Kidney capillary endothelial cell (primary cell): ENCODE results near the gene NAPSA.
"Not testable (repeated sequence)": the region's sequence is repeated elsewhere in the genome, so short reads cannot be mapped to it uniquely, and the experiment has no call there.

Experiments used
- DNase-seq: peaks from one replicate; pipeline ENCODE4 v3.0.0-alpha.2; 2018; ENCODE audit warnings: low spot score

NAPSA gene

DNA sequence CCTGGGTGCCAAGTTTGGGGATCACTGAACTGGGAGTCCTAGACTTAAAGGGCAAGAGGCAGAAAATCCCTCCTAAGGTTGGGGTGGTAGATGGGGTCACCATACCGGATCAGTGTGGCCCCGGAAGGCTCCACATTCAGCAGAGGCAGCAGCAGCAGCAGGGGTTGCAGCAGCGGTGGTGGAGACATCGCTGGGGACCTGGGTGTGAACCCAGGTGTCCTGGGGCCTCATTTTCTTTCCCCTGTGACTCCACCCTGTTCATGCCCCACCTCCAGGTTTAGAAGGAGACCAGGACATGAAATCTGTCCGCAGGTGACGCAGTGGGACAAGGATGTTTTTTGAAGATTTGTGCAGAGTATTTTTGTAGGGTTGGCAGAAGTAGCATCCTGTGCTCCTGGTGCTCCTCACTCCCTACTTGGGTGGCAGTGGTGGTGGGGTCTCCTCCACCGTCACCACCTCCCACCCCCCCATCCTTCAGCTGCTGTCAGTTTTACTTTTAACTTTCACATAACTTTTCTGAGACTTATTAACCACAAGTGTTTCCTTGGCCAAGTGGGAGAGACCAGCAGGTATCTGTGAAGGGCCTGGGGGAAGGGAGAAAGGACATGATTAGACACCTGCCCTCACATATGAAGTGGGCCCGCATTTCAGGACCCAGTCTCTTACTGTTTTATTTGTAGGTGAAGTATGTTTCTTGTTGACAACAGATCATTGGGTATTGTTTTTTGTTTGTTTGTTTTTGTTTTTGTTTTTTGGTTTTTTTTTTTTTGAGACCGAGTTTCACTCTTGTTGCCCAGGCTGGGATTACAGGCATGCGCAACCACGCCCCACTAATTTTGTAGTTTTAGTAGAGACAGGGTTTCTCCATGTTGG, at the start of gene NAPSA:
NAPSA (minus strand) TSS at position 206 of the 873 bp plus-strand sequence; CDS start at position 188, 18 bp downstream.
- DNase-seq = no peak

GRCh38 chr19:50413531-50413930, 48.1 kb upstream of the NAPSA start:
- DNase-seq = no peak

DNA sequence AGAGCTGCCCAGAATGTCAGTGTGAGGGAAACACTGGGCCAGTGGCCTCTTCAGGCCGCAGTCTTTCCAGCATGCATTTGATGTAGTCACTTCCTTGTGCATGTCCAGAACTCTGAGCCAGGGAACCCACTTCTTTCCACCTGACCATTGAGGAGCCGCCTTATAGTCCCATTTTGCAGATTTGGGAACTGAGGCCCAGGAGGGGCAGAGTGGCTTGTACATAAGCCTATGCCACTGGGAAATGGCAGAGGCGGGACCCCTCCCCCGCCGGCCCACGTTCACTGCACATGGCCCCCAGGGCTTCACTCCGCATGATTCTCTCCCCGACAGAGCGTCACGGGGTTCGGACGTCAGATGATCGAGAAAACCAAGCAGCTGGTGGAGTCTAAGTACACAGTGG, 47.7 kb upstream of the NAPSA start:
- DNase-seq = no peak

DNA sequence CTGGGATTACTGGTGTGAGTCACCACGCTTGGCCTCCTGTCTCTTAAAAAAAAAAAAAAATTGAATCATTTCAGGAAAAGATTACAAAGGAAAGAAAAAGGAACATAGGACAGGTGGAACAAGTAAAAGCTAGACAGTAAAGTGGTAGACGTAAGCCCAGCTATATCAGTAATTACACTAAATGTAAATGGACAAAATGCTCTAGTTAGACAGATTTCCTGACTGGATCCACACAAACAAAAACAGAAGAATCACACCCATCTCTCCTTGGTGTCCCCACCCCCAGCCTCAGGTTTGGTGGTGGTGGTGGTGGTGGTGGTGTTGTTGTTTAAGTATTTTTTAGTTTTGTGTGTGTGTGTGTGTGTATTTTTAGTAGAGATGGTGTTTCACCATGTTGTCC, 47.0 kb upstream of the NAPSA start:
- DNase-seq = no peak

- DNase-seq = no peak
Observed at GRCh38 chr19:50410109-50410508, 44.7 kb upstream of the NAPSA start.

GRCh38 chr19:50409347-50409746, 43.9 kb upstream of the NAPSA start:
- no peak for DNase-seq

- DNase-seq = no peak
Observed at GRCh38 chr19:50406829-50407228, 41.4 kb upstream of the NAPSA start.

- DNase-seq = no peak
Observed at GRCh38 chr19:50406156-50406820, 40.8 kb upstream of the NAPSA start.

DNA sequence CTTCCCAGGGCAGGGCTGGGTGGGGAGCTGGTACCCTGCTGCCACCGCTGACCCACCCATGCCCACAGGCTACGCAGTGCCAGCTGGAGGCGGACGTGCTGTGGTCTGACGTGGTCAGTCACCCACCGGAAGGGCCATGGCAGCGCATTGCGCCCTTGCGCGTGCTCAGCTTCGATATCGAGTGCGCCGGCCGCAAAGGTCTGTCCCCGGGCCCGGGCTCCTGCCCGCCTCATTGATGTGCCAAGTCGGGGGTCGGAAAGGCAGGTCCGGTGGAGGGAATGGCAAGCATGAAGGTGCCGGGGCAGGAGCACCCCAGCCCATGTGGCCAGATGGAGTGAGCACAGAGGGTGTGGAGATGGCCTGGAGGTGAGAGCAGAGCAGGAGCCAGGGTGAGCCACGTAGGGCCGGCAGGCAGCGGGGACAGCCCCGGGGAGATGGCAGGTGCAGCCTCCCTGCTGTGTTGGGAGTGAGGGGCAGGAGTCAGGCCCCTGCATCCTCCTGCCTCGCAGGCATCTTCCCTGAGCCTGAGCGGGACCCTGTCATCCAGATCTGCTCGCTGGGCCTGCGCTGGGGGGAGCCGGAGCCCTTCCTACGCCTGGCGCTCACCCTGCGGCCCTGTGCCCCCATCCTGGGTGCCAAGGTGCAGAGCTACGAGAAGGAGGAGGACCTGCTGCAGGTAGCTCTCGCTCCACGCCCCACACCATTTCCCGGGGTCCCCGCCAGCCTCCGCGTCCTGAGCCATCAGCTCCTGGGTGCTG, 37.3 kb upstream of the NAPSA start:
- no peak for DNase-seq

DNA sequence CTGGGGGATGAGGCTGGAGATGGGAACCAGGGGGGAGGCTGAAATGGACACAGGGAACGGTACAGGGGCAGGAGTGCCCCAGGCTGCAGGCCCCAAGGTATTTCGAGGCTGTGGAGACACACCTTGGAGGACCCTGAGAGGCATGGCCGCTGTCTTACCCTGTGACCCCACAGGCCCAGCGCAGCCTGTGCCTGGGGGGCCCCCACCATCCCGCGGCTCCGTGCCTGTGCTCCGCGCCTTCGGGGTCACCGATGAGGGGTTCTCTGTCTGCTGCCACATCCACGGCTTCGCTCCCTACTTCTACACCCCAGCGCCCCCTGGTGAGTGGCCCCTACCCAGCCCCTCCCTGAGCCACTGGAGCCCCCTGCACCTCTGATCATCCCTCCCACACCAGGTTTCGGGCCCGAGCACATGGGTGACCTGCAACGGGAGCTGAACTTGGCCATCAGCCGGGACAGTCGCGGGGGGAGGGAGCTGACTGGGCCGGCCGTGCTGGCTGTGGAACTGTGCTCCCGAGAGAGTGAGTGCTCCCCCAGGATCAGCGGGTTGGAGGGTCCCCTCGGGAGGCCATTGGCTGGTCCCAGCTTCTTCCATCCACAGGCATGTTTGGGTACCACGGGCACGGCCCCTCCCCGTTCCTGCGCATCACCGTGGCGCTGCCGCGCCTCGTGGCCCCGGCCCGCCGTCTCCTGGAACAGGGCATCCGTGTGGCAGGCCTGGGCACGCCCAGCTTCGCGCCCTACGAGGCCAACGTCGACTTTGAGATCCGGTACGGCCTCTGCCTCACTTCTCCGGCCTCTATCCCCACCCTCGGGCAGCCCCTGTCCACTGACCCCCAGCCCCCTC, 36.4 kb upstream of the NAPSA start:
- no peak for DNase-seq

- no peak for DNase-seq
Observed at GRCh38 chr19:50399368-50399745, 33.9 kb upstream of the NAPSA start.

- no peak for DNase-seq
Observed at GRCh38 chr19:50398675-50399367, 33.4 kb upstream of the NAPSA start.

DNA sequence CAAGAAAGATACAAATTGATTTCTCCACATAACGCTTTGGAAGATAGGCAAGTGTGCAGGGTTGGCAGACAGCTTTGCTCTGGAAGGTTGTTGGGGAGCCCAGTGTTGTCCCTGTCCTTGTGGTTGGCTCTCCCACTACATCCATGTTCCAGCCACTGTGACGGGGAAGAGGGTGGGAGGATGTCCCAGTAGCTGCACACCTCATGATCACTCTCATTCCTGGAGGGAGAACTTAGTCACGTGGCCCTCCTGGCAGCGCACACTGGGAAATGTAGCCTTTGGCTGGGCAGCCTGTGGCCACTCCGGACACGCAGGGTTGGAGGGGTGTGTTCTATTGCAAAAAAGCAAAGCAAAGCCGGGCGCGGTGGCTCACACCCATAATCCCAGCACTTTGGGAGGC, 28.6 kb upstream of the NAPSA start:
- DNase-seq = no peak

DNA sequence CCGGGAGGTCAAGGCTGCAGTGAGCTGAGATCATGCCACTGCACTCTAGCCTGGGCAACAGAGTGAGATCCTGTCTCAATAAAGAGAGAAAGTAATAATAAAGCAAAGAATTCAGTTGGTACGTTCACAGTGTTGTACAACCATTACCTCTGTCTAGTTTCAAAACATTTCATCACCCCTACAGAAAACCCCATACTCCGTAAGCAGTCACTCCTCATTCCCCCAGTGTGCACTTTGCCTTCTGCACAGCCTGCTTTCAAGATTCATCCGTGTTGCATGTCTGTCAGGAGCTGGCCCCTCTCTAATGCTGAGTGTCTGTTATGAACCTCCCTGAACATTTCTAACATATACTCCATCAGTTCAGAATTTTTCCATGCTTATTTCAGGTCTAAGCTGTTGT, 28.1 kb upstream of the NAPSA start:
- DNase-seq = no peak

GRCh38 chr19:50392759-50393158, 27.3 kb upstream of the NAPSA start:
- DNase-seq = no peak

DNA sequence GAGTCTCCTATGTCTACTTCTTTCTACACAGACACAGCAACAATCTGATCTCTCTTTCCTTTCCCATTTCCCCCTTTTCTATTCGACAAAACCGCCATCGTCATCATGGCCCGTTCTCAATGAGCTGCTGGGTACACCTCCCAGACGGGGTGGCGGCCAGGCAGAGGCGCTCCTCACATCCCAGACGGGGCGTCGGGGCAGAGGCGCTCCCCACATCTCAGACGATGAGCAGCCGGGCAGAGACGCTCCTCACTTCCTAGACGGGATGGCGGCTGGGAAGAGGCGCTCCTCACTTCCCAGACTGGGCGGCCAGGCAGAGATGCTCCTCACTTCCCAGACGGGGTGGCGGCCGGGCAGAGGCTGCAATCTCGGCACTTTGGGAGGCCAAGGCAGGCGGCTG, 25.5 kb upstream of the NAPSA start:
- not testable (repeated sequence) for DNase-seq

DNA sequence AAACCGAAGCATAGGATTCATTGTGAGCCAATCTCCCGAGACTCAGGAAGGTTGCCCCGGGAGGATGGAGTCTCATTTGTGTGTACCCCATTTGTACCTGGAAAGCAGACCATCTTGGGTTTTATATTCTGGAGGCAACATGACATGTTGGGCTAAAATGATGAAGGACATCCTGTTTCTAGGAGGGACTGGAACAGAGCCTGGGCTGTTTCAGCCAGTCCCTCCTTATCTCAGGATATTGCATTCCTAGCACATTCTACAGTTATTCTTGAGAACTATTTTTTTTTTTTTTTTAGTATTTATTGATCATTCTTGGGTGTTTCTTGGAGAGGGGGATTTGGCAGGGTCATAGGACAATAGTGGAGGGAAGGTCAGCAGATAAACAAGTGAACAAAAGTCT, 24.9 kb upstream of the NAPSA start:
- not testable (repeated sequence) for DNase-seq

GRCh38 chr19:50387868-50388245, 22.4 kb upstream of the NAPSA start:
- DNase-seq = no peak

DNA sequence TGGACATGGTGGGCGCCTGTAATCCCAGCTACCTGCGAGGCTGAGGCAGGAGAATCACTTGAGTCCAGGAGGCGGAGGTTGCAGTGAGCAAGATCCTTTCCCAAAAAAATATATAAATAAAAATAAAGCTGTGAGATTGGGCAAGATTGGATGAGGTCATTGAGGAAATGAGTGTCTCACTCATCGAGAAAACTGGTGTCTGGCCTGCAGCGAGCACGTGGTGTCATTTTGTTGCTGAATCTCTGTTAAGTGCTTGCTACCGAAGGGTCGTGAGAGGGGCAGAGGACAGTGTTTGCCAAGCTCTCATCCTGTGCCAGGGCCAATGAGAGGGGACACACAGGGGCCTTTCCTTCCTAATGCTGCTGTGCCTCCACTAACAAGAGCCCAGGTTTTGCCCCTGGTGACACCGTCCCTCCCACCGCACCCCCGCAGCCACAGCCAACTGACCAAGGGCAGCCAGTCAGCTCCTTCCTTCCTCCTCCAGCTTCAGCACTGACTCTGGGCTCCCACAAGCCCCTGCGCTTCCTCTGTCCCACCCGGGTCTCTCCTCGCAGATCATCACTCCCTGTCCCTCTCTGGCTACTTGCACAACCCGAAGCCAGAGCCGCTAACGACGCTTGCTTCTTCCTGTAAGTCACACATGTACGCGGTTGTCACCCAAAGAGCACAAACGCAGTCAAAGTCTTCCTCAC, 21.9 kb upstream of the NAPSA start:
- DNase-seq = peak; percentile 38

- no peak for DNase-seq
Observed at GRCh38 chr19:50384685-50385535, 19.5 kb upstream of the NAPSA start.
